ENCODE data around the gene PLIN5.

Gene PLIN5

GRCh38 chr19:4499318-4499717 lies 35.7 kb downstream of the PLIN5 start:
- TF ChIP-seq, protein P1, sequence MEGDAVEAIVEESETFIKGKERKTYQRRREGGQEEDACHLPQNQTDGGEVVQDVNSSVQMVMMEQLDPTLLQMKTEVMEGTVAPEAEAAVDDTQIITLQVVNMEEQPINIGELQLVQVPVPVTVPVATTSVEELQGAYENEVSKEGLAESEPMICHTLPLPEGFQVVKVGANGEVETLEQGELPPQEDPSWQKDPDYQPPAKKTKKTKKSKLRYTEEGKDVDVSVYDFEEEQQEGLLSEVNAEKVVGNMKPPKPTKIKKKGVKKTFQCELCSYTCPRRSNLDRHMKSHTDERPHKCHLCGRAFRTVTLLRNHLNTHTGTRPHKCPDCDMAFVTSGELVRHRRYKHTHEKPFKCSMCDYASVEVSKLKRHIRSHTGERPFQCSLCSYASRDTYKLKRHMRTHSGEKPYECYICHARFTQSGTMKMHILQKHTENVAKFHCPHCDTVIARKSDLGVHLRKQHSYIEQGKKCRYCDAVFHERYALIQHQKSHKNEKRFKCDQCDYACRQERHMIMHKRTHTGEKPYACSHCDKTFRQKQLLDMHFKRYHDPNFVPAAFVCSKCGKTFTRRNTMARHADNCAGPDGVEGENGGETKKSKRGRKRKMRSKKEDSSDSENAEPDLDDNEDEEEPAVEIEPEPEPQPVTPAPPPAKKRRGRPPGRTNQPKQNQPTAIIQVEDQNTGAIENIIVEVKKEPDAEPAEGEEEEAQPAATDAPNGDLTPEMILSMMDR (IDR thresholded peaks at IDR 0.05; ENCODE audit: low read length): no peak
- TF ChIP-seq EZH2phosphoT487 (IDR thresholded peaks at IDR 0.05; ENCODE audit: low read length): no peak
- no peak for TF ChIP-seq EZH2 (optimal IDR thresholded peaks at IDR 0.05; ENCODE audit: low read depth, low read length)
- Histone ChIP-seq H2AFZ (ENCODE audit: low read length) (no peak overlapping the region), H3K9me2 (replicated peaks; ENCODE audit: insufficient read depth, low read length) (no peaks in the 10 kb centered on the region), H3F3A (ENCODE audit: insufficient read depth, low read length) (no peaks in the 10 kb centered on the region), H3K79me2 (ENCODE audit: low read length) (no peaks in the 10 kb centered on the region), H3K9me3 (replicated peaks; ENCODE audit: insufficient read depth, low read length) (no peaks in the 10 kb centered on the region), H3K4me1 (ENCODE audit: low read length) (no peaks in the 10 kb centered on the region), H3K36me3 (replicated peaks; ENCODE audit: insufficient read depth, low read length) (no peaks in the 10 kb centered on the region), H3K27me3 (replicated peaks; ENCODE audit: insufficient read depth, low read length) (no peaks in the 10 kb centered on the region), H3K4me2 (ENCODE audit: low read depth, low read length) (no peak overlapping the region), H3K9ac (ENCODE audit: low read length) (no peak overlapping the region), H3K4me3 (ENCODE audit: low read length) (no peak overlapping the region), H3K27ac (ENCODE audit: low read length) (no peak overlapping the region), H4K20me1 (ENCODE audit: insufficient read depth, low read length) (no peaks in the 10 kb centered on the region)
- no peak for DNase-seq

DNA sequence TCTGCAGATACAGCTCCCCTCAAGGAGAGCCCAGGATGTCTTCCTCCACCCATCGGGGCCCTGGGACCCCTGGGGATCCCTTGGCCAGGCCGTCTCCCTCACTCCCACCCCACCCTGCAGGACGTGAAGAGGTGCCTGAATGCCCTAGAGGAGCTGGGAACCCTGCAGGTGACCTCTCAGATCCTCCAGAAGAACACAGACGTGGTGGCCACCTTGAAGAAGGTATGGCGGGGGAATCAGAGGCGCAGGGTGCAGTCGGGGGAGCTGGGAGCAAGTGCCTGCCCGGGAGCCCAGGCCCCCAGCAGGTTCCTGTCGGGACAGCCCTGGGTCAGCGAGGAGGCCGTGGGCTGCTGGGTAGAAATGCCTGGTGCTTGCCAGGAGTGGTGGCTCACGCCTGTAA lies 36.3 kb downstream of the PLIN5 start:
- DNase-seq: no peak
- H3K27me3 ChIP-seq (replicated peaks; ENCODE audit: insufficient read depth, low read length): no peaks in the 10 kb centered on the region
- H2AFZ ChIP-seq (ENCODE audit: low read length): no peak overlapping the region
- no peaks in the 10 kb centered on the region for H3K9me3 ChIP-seq (replicated peaks; ENCODE audit: insufficient read depth, low read length)
- H3K4me2 ChIP-seq (ENCODE audit: low read depth, low read length): no peak overlapping the region
- H3K4me3 ChIP-seq (ENCODE audit: low read length): no peak overlapping the region
- H3K9ac ChIP-seq (ENCODE audit: low read length): no peak overlapping the region
- H3K4me1 ChIP-seq (ENCODE audit: low read length): no peaks in the 10 kb centered on the region
- H3K9me2 ChIP-seq (replicated peaks; ENCODE audit: insufficient read depth, low read length): no peaks in the 10 kb centered on the region
- no peaks in the 10 kb centered on the region for H3K36me3 ChIP-seq (replicated peaks; ENCODE audit: insufficient read depth, low read length)
- TF ChIP-seq EZH2phosphoT487 (IDR thresholded peaks at IDR 0.05; ENCODE audit: low read length): no peak
- TF ChIP-seq EZH2 (optimal IDR thresholded peaks at IDR 0.05; ENCODE audit: low read depth, low read length): no peak
- TF ChIP-seq, protein P1 (IDR thresholded peaks at IDR 0.05; ENCODE audit: low read length): no peak
- H3F3A ChIP-seq (ENCODE audit: insufficient read depth, low read length): no peaks in the 10 kb centered on the region
- no peaks in the 10 kb centered on the region for H3K79me2 ChIP-seq (ENCODE audit: low read length)
- no peaks in the 10 kb centered on the region for H4K20me1 ChIP-seq (ENCODE audit: insufficient read depth, low read length)
- H3K27ac ChIP-seq (ENCODE audit: low read length): no peak overlapping the region

- Histone ChIP-seq H3K4me3 (ENCODE audit: low read length) (no peak overlapping the region), H3F3A (ENCODE audit: insufficient read depth, low read length) (no peaks in the 10 kb centered on the region)
Measured at GRCh38 chr19:4497770-4498389, 37.1 kb downstream of the PLIN5 start.

More at GRCh38 chr19:4497770-4498389, 37.1 kb downstream of the PLIN5 start:
- Histone ChIP-seq H3K4me1 (ENCODE audit: low read length) (no peaks in the 10 kb centered on the region), H3K9me3 (replicated peaks; ENCODE audit: insufficient read depth, low read length) (no peaks in the 10 kb centered on the region), H3K4me2 (ENCODE audit: low read depth, low read length) (no peak overlapping the region), H3K9me2 (replicated peaks; ENCODE audit: insufficient read depth, low read length) (no peaks in the 10 kb centered on the region), H3K9ac (ENCODE audit: low read length) (no peak overlapping the region), H2AFZ (ENCODE audit: low read length) (no peak overlapping the region), H3K27me3 (replicated peaks; ENCODE audit: insufficient read depth, low read length) (no peaks in the 10 kb centered on the region), H3K79me2 (ENCODE audit: low read length) (no peaks in the 10 kb centered on the region), H3K36me3 (replicated peaks; ENCODE audit: insufficient read depth, low read length) (no peaks in the 10 kb centered on the region), H4K20me1 (ENCODE audit: insufficient read depth, low read length) (no peaks in the 10 kb centered on the region), H3K27ac (ENCODE audit: low read length) (no peak overlapping the region)
- TF ChIP-seq, protein P1 (IDR thresholded peaks at IDR 0.05; ENCODE audit: low read length): no peak
- no peak for TF ChIP-seq EZH2 (optimal IDR thresholded peaks at IDR 0.05; ENCODE audit: low read depth, low read length)
- TF ChIP-seq EZH2phosphoT487 (IDR thresholded peaks at IDR 0.05; ENCODE audit: low read length): no peak
- DNase-seq: no peak
